GM21825 (cell line): ENCODE results near the gene SPEM3.

Experiments
- ATAC-seq: cut with Tn5 transposase; IDR thresholded peaks from one replicate; pipeline ENCODE4 v1.9.1; 2021; ENCODE audit warnings: mild to moderate bottlenecking, moderate library complexity; ENCODE audit not compliant: unreplicated experiment

SPEM3 gene

DNA sequence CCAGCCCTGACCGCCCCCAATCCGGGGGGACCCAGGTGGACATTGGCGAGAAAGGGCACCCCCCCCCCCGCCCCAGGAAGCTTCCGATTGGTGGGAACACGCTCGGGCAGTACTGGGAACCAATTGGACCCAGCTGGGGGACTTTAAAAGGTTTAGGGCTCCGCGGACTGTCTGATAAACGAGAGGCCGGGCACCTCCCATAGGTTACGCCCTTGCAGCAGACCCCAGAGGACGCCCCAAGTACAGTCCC is 25.0 kb upstream of the SPEM3 start:
- ATAC-seq: no peak

DNA sequence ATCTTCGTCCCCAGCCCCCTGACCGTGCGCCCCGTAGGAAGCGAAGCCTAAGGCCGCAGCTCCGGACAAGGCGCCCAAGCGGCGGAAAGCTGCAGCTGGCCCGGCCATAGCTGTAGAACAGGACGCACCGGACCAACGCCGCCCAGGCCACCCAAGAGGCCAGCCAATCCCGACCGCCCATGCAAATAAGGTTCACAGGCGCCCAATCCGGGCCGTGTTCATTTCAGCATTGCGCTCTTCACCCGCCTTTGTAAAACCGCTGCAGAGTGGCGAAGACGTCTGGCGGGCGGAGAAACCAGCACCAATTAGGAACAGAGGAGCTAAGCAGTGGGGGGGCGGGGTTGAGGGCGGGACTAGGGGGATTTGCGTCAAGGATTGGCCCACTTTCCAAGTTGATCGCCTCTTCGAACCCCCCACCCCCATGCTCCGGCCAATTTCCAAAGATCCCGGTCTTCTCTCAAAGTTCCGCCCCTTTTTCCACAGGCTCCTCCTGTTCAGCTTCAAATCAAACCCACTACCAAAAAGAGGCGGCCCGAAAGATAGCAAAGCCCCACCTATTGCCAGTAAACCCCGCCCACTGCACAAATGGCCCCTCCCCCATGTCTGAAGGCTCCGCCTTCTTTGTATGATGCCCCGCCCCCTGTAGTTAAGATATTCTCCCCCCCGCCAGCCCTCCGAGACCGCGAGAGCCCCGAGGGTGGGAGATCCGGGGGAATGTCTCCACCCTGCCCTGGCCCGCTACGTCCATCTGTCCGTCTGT is 24.5 kb upstream of the SPEM3 start, which contains the start of gene TMEM256:
TMEM256 (minus strand) TSS at position 121 of the 760 bp plus-strand sequence; CDS start at position 108, 13 bp downstream.
- peak; percentile 83 for ATAC-seq

DNA sequence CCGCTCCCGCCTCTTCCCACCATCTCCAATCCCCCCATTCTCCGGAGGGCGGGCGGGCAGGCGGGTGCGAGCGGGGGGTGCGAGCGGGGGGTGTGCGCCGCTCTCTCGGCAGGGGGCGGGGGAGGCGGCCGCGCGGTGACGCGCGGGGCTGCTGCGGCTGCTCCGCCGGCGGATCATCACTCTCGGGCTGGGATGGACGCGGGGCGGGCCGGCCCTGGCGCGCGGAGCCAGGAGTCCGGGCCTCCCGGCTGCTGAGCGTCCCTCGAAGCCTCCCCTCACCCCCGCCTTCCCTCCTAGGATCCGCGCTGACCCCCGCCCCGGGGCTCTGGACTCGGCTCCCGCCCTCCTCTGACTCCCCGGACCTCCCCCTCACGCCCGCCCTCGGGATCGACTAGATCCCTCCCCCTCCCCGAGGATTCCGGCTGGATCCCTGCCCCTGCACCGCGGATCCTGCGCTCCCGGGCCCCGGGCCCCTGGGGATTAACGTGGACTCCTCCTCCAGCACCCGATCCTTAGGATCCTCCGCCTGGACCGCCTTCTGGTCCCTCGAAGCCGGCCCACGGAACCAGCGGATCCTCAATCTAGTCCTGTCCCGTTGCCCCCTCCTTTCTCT is 23.8 kb upstream of the SPEM3 start:
- peak; percentile 7 for ATAC-seq

DNA sequence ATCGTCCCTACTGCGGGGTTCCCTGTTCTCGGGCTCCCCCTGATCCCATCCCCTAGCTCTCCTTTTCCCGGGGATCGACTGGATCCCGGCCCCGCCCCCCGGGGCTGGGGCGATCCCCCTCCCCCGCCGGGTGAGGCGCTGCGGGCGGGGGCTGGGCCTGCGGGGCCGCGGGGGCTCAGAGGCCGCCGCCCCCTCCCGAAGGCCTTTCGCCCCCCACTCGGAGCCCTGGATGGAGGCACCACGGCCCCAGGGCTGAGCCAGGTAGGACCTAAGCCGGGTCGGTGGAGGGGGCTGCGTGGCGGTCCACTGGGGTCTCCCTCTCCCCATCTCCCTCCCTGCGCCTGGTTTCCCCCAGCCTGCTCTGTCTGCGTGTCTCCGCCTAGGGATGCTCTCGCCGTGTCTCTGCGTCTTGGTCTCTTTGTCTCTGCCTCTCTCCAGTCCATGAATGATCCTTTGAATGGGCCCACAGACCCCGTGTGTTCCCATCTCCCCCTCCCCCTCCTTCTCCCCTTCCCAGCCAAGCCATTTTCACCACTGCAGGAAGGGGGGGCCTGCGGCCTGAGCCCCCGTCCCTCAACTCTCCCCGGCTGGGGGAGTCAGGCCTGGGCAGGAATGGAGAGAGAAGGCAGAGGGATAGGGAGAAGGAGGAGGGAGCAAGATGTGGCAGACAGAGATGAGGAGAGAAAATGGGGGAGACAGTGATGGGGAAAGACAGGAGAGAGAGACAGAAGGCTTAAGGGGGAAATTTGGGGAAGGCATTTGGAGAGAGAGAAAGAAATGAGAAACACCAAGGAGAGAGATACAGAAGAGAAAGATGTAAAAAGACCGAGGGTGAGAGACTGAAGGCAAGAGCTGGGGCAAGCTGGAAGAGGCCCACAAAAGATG is 23.1 kb upstream of the SPEM3 start:
- ATAC-seq: no peak

DNA sequence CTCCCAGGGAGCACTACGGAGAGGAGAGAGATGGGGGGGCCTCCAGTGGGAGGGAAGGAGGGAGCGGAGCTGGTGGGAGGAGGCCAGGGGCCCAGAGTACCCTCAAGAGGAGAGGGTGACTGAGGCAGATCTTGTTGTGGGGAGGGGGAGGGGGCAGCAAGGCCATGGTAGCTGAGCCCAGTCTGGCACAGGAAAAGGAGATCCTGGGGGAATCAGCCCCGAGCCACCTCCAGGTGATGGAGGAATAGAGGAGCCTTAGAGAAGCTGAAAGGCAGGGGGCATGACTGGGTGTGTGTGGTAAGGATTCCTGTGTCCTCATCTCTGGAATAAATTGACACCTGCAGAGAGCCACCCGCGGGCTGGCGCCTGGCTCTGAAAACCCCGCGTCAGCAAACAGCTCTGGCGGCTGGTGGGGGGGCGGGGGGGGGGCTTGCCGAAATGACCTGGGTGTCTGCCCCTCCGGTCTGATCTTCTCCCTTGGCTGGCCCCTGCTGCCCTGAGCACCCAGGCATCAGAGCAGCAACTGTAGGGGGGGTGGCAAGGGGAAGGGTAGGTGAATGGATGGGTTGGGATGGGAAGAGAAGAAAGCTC is 22.3 kb upstream of the SPEM3 start:
- no peak for ATAC-seq

DNA sequence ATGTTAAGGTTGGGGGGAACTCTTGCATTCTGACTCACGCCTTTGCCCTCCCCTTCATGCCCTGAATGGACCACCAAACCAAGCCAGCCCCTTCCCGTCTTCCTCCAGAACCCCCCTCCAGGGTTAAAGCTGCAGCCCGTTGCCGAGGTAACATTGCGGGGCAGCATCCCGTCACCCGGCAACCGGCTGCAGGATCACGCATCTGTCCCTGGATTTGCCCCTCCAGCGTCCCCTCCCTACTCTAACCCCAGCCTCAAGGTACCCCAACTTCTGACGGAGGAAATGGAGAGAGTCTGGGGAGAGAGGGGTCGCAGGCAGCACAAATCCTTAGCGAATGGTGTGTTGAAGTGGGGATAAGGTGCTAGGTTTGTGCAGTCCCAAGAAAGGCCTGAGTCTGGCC is 21.6 kb upstream of the SPEM3 start:
- ATAC-seq: no peak

DNA sequence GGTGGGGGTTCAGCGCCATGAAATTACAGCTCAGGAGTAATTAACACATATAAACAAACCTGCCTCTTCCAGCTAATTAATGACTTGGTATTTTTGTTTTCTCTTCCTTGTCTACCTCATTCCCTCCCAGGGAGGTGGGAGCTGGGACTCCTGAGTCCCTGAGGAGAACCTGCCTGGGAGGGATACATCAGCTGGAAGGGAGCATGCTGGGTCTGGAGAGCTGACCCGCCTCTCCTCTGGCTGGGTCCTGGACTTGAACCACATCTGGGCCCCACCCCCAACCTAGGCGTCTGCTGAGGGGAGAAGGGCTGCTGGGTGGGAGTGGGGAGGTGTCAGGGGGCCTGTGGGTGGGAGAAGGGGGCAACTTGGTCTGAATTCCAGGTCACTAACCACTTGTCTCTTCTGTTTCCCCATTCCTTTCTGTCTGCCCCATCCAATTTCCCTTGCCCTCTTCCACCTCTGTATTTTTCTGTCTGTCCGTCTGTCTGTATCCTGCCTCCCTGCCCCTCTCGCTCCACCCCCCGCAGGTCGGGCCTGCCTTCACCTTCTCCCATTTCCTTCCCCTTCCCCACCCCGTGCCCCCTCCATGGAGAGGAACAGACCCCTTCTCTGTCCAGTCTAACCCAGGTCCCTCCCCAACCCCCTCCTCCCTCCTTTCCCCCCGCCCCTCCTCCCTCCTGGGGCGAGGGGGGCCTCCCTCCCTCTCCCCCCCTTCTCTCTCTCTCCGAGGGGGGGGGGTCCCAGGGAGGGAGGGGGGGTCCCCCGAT is 21.0 kb upstream of the SPEM3 start, which contains the start of gene NLGN2:
NLGN2 (plus strand) TSS at position 361 of the 767 bp plus-strand sequence. CDS start 411 bp downstream, outside the sequence.
- ATAC-seq: no peak

DNA sequence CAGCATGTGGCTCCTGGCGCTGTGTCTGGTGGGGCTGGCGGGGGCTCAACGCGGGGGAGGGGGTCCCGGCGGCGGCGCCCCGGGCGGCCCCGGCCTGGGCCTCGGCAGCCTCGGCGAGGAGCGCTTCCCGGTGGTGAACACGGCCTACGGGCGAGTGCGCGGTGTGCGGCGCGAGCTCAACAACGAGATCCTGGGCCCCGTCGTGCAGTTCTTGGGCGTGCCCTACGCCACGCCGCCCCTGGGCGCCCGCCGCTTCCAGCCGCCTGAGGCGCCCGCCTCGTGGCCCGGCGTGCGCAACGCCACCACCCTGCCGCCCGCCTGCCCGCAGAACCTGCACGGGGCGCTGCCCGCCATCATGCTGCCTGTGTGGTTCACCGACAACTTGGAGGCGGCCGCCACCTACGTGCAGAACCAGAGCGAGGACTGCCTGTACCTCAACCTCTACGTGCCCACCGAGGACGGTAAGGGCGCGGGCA is 20.4 kb upstream of the SPEM3 start:
- ATAC-seq: no peak

DNA sequence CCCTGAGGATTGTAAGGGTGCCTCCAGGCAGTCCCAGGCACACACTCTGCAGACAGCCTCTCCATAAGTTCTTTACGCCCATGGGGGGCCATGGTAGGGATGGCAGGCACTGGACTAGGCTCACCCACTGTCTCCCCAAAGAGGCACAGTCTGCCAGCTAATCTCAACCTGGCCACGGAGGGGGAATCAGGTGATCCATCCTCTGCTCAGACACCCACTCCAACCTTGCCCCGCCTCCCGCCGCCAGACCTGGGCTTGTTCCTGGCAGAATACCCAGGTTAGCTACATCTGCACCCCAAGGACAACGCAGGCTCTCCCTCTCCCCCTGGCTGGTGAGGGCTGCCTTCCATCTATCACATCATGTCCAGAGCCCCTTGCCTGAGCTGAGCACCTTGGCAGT is 19.8 kb upstream of the SPEM3 start:
- ATAC-seq: no peak

DNA sequence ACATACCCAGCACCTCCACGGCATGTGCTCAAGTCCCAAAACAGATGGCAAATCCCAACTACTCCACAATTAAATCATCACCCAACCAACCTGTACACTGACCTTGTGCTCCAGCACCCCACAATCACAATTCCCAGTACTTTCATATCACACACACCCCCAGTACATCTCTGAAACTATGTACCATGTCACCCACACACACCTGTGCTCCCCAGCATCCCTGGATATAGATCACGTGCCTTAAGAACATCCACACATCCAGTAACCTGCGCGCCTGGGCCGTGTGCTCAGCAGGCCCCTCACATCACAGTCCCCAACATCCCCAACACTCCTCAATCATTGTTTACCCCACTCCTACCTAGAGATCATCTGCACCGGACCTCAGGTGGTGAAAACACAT is 18.9 kb upstream of the SPEM3 start:
- ATAC-seq: no peak

DNA sequence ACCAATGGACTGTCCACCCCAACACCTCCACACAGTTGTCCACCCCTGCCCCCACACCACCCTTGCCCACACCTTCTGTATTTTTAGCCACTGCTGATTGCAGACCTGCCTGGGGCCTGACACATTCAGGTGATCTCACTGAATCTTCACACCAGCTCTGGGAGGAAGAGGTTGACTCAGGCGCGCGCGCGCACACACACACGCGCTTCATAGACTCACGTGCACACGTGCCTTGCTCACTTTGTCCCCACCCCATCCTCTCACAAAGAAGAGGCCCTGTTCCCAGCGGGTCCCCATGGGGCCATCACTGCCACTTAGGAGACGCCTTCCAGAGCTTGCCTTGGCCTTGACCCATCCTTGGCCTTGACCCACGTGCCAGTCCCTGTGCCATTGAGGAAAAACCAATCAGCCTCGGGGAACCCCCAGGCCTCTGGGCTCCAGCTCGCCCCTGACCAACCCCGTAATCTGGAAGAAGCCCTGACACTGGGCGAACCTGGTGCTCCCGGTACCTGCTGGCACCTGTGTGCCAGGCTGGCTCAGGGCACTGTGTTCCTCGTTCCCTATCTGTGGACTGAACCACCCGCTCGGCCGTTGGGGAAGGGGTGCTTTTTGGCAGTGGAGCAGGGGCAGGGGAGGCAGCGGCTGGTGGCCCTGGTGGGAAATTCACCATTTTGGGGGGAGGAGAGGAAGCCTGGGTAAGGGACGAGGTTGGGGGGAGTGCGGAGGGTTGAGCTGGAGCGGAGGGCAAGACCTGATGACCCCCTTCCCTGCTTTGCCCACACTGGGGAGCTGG is 17.8 kb upstream of the SPEM3 start:
- no peak for ATAC-seq

DNA sequence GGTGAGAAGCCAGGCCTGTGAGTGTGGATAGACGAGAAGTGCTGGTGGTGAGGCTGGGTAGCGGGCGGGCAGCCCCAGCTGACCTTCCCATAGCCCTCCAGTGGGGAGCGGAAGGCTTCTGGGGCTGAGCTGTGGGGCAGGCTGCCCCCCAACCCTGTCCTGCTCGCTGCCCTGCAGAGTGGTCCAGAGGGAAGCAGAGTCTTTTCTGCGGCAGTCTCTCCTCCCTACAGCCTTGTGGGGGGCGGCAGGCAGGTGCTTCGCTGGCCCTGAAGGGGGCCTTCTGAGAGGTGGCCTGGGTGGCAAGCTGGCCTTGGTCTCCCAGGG is 17.3 kb upstream of the SPEM3 start:
- ATAC-seq: no peak

DNA sequence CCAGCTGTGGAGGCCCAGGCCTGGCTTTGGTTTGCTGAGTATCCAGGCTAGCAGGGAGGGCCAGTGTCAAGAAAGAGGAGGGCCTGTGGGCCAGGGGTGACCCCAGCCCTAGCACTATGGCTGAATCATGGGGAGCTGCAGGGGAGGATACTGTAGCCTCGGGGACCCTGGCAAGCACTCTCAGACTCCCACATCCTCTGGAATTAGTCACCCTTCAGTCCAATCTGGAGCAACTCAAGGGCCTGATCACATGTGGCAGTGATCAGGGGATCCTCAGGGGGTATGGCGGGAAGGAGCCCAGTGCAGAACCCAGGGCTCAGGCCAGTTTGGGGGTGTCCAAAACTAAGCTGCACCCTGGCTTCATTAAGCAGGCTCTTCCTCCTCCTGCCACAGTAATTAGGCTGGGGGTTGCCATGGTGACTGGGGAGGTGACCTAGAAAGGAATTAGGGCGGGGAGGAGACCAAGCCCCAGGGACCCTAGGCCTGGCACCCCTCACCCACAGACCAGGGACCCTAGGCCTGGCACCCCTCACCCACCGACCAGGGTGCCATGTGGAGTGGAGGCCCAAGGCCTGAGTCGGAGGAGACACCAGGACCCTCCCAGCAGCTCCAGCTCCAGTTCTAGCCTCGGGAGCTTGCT is 15.2 kb upstream of the SPEM3 start:
- ATAC-seq: no peak

DNA sequence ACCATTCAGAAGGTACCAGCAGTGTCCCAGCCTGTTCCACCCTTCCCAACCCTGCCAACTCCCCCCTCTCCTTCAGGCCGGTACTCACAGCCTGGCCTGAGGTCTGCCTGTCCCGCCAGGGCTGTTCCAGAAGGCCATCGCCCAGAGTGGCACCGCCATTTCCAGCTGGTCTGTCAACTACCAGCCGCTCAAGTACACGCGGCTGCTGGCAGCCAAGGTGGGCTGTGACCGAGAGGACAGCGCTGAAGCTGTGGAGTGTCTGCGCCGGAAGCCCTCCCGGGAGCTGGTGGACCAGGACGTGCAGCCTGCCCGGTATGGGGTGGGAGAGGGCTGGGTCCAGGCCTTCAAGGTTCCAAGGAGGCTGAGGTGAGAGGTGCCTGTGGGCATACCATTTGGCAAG is 13.8 kb upstream of the SPEM3 start:
- ATAC-seq: no peak

DNA sequence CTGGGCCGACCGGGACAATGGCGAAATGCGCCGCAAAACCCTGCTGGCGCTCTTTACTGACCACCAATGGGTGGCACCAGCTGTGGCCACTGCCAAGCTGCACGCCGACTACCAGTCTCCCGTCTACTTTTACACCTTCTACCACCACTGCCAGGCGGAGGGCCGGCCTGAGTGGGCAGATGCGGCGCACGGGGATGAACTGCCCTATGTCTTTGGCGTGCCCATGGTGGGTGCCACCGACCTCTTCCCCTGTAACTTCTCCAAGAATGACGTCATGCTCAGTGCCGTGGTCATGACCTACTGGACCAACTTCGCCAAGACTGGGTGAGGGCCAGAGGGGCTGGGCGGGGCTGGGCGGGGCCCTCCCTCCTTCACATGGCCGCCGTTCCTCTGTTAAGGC is 12.9 kb upstream of the SPEM3 start:
- ATAC-seq: no peak

DNA sequence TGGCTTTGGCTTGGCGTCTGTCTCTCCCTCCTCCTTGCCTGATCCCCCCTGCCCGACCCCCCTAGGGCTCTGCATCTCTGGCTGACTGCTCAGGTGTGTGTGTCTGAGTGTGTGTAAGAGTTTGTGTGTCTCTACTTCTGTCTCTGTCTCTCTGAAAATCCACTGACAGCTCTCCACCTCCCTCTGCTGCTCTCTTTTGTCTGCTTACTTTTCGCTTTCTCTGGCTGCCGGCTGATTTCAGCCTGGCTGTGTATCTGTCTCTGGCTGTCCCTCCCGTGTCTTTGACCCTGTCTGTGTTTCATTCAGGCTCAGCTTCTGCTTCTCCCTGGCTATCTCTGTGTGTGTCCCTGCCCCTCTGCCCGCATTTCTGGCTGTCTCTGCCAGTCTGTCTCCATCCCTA is 12.3 kb upstream of the SPEM3 start:
- no peak for ATAC-seq

DNA sequence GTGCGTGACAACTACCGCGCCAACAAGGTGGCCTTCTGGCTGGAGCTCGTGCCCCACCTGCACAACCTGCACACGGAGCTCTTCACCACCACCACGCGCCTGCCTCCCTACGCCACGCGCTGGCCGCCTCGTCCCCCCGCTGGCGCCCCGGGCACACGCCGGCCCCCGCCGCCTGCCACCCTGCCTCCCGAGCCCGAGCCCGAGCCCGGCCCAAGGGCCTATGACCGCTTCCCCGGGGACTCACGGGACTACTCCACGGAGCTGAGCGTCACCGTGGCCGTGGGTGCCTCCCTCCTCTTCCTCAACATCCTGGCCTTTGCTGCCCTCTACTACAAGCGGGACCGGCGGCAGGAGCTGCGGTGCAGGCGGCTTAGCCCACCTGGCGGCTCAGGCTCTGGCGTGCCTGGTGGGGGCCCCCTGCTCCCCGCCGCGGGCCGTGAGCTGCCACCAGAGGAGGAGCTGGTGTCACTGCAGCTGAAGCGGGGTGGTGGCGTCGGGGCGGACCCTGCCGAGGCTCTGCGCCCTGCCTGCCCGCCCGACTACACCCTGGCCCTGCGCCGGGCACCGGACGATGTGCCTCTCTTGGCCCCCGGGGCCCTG is 11.5 kb upstream of the SPEM3 start:
- ATAC-seq: no peak

DNA sequence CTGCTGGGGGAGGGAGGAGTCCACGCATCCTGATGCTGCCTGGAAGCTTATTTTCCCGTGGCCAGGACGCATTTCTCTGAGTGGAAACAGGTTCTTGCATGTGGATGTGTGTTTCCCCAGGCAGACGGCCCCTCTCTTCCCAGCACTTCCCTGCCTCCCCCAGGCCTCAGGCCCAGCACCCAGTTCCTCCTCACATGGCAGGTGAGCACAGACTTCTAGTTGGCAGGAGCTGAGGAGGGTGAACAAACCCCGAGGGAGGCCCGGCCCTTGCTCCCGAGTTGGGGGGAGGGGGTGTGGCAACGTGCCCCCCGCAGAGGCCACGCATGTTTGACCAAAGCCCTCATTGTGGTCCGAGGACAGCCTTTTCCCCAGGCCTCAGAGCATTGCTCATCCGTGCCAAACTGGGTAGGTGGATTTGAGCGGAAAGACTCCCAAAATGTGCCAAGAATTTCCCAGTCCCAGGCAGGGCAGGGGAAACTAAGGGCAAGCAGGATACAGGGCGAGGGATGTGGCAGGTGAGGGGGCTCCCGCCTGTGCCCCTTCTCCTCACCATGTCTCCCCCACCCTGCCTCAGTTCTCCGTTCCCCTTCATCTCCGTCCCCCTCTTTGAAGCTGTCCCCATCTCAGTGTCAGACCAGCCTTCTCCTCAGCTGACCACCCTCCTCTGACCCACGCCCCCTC is 10.0 kb upstream of the SPEM3 start:
- no peak for ATAC-seq
